GM12878 (cell line): ENCODE data around the gene ZNF385A. TPM values are rescaled to one million over a fixed set of nuclear protein-coding genes. Genes with fewer than 3 reads are reported as not detected.

Experiments used
- ATAC-seq: fragments of 200-7000 bp; cut with Tn5 transposase; 3 replicates; pipeline ENCODE4 v1.9.1; 2020; ENCODE audit warnings: mild to moderate bottlenecking, moderate library complexity
- BruUV-seq: library from RNA; stranded (reverse); fragments of 400-500 nt; replicated peaks from 2 replicates; lab custom pipeline; 2021; lab: Mats Ljungman, UMichigan
- CTCF ChIA-PET: fragments of 300-600 bp; sonication (Branson Sonifier 250); formaldehyde crosslinking; extraction: SDS; loops from one replicate; lab custom pipeline; 2021; ENCODE audit warnings: inconsistent platforms; lab: Yijun Ruan, JAX
- POLR2A ChIA-PET: fragments of 350-600 bp; formaldehyde crosslinking; extraction: SDS; loops from one replicate; lab custom pipeline; 2021; ENCODE audit warnings: inconsistent platforms; lab: Charles Lee
- RAD21 ChIA-PET: fragments of 300-600 bp; sonication (Branson Sonifier 250); formaldehyde crosslinking; loops from one replicate; lab custom pipeline; 2023; ENCODE audit warnings: antibody characterized with exemption; ENCODE audit not compliant: unreplicated experiment; lab: Charles Lee
- SMC1A ChIA-PET: fragments of 300-600 bp; sonication (Branson Sonifier 250); formaldehyde crosslinking; loops from one replicate; lab custom pipeline; 2023; ENCODE audit not compliant: unreplicated experiment, uncharacterized antibody; lab: Charles Lee
- DNase-seq: peaks from one replicate; pipeline ENCODE4 v3.0.0-alpha.2; 2011; ENCODE audit warnings: low read depth, low spot score
- FAIRE-seq: peaks from 3 replicates; lab custom pipeline; 2011; peaks lifted over from hg19 to GRCh38; lab: Jason Lieb, UNC
- H2AFZ ChIP-seq: 2 replicates; pipeline ENCODE4 v1.6.0; 2011; ENCODE audit warnings: low read depth, low read length, control low read depth; ENCODE audit not compliant: control insufficient read depth
- H3K27ac ChIP-seq: 2 replicates; pipeline ENCODE4 v1.5.1; 2011; ENCODE audit warnings: control low read depth; ENCODE audit not compliant: control insufficient read depth, insufficient read depth
- H3K27me3 ChIP-seq, 2 experiments: replicated peaks in 1 of 2; 2 replicates each; pipeline versions ENCODE4 v1.6.0 to v1.6.1; 2011; ENCODE audit warnings: low read length in 1 of 2; ENCODE audit not compliant: control insufficient read depth in 2 of 2, insufficient read depth in 2 of 2
- H3K36me3 ChIP-seq, 2 experiments: 2 replicates each; pipeline ENCODE4 v1.5.1; 2011; ENCODE audit warnings: low read length in 1 of 2; ENCODE audit not compliant: control insufficient read depth in 2 of 2, insufficient read depth in 2 of 2
- H3K4me1 ChIP-seq: 2 replicates; pipeline ENCODE4 v1.6.1; 2011; ENCODE audit warnings: mild to moderate bottlenecking, low read length, moderate library complexity, mixed read lengths; ENCODE audit not compliant: control insufficient read depth, insufficient read depth
- H3K4me2 ChIP-seq: 2 replicates; pipeline ENCODE4 v1.6.0; 2011; ENCODE audit warnings: control low read depth; ENCODE audit not compliant: control insufficient read depth, insufficient read depth
- H3K4me3 ChIP-seq: fragments of 200-600 bp; sonication (generic); 2 replicates; pipeline ENCODE4 v1.5.1; 2016
- H3K79me2 ChIP-seq: 2 replicates; pipeline ENCODE4 v1.6.0; 2011; ENCODE audit warnings: low read length; ENCODE audit not compliant: control insufficient read depth, insufficient read depth
- H3K9ac ChIP-seq: 2 replicates; pipeline ENCODE4 v1.8.0; 2011; ENCODE audit warnings: low read length, control low read depth, mixed read lengths; ENCODE audit not compliant: control insufficient read depth, insufficient read depth
- H3K9me3 ChIP-seq: replicated peaks from 3 replicates; pipeline ENCODE4 v1.5.1; 2011; ENCODE audit warnings: mild to moderate bottlenecking, low read length; ENCODE audit not compliant: control insufficient read depth, insufficient read depth
- H4K20me1 ChIP-seq: 2 replicates; pipeline ENCODE4 v1.6.0; 2011; ENCODE audit not compliant: control insufficient read depth, insufficient read depth
- ATF7 ChIP-seq: fragments of 450-650 bp; IDR thresholded peaks from 2 replicates; pipeline ENCODE4 v1.6.1; 2016; ENCODE audit warnings: low read depth, mild to moderate bottlenecking
- CHD1 ChIP-seq: IDR thresholded peaks from 2 replicates; pipeline ENCODE4 v1.6.1; 2012; ENCODE audit warnings: low read depth, low read length, improper control_type of control experiment
- CHD2 ChIP-seq: IDR thresholded peaks from 2 replicates; pipeline ENCODE4 v1.6.1; 2011; ENCODE audit warnings: low read depth, low read length, improper control_type of control experiment, borderline replicate concordance
- IKZF1 ChIP-seq: fragments of 450-650 bp; conservative IDR thresholded peaks from 2 replicates; pipeline ENCODE4 v1.6.1; 2017; ENCODE audit warnings: antibody characterized with exemption, mild to moderate bottlenecking
- NFYB ChIP-seq: IDR thresholded peaks from 2 replicates; pipeline ENCODE4 v1.6.1; 2011; ENCODE audit warnings: low read depth, mild to moderate bottlenecking, low read length, improper control_type of control experiment, moderate library complexity; ENCODE audit not compliant: insufficient read depth
- POLR2AphosphoS2 ChIP-seq: IDR thresholded peaks from 2 replicates; pipeline ENCODE4 v1.6.1; 2011; ENCODE audit warnings: low read depth, mild to moderate bottlenecking, low read length, improper control_type of control experiment, moderate library complexity
- POU2F2 ChIP-seq: IDR thresholded peaks from 3 replicates; pipeline ENCODE4 v1.6.1; 2011; ENCODE audit warnings: low read depth, mild to moderate bottlenecking, low read length, borderline replicate concordance
- SMAD1 ChIP-seq: fragments of 450-650 bp; IDR thresholded peaks from 2 replicates; pipeline ENCODE4 v1.6.1; 2018; ENCODE audit warnings: mild to moderate bottlenecking, low read depth; ENCODE audit not compliant: partially characterized antibody
- ZBED1 ChIP-seq: IDR thresholded peaks from 2 replicates; pipeline ENCODE4 v1.6.1; 2016; ENCODE audit warnings: borderline replicate concordance
- ZSCAN29 ChIP-seq: fragments of 450-650 bp; IDR thresholded peaks from 2 replicates; pipeline ENCODE4 v1.6.1; 2017; ENCODE audit warnings: mild to moderate bottlenecking, moderate library complexity
- WGBS: methylation state at CpG from one replicate; pipeline ENCODE4 v1.1.6; 2016; ENCODE audit warnings: low lambda C conversion rate; ENCODE audit not compliant: insufficient replicate concordance, insufficient coverage; ENCODE audit errors: missing lambda C conversion rate; 5-methylcytosine and 5-hydroxymethylcytosine counted together
- in situ Hi-C: fragments of 300-500 bp; cut with MboI; formaldehyde crosslinking; loops from 9 replicates; pipeline ENCODE4 v1.14.3; 2018; ENCODE audit warnings: mixed read lengths
- intact Hi-C: fragments of 100-400 bp; cut with micrococcal nuclease; formaldehyde crosslinking; loops from one replicate; pipeline ENCODE4 v1.14.2; 2022; ENCODE audit not compliant: unreplicated experiment
- polyA plus RNA-seq, 11 experiments: library from polyadenylated mRNA; depleted of rRNA in 4 of 11; unstranded in 6 of 11; stranded (reverse) in 5 of 11; fragments of >200 nt; fragmentation: Nextera tagmentation in 4 of 11; fragmentation: Illumina TruSeq in 1 of 11; extraction: Ambion mirVana in 4 of 11; extraction: Trizol in 1 of 11; gene quantifications; 1 replicate in 1 of 11; 2 replicates in 10 of 11; pipeline versions ENCODE4 v1.2.1 to v1.2.3, GENCODE V29; 2011 to 2016; ENCODE audit warnings: inconsistent platforms in 2 of 11, missing spikeins in 2 of 11, low read depth in 1 of 11
- total RNA-seq, 4 experiments: library from RNA; depleted of rRNA in 3 of 4; stranded (reverse); fragments of >200 nt in 3 of 4; fragmentation: Illumina TruSeq in 1 of 4; extraction: Trizol in 1 of 4; gene quantifications; 2 replicates each; pipeline versions ENCODE4 v1.2.1 to v1.2.3, GENCODE V29; 2013 to 2021
- TF ChIP-seq, protein P1 (sequence below): IDR thresholded peaks from 2 replicates; pipeline ENCODE4 v1.6.1; 2011; ENCODE audit warnings: borderline replicate concordance, low read depth, mild to moderate bottlenecking, moderate library complexity, mixed read lengths, low read length; ENCODE audit not compliant: insufficient read depth; ENCODE audit errors: extremely low read length
- TF ChIP-seq, protein P2 (sequence below): fragments of 450-650 bp; IDR thresholded peaks from 2 replicates; pipeline ENCODE4 v1.6.1; 2016; ENCODE audit warnings: mild to moderate bottlenecking, moderate library complexity, borderline replicate concordance
- TF ChIP-seq, protein P3 (sequence below): IDR thresholded peaks from 2 replicates; pipeline ENCODE4 v1.6.1; 2012; ENCODE audit warnings: low read depth, low read length, improper control_type of control experiment

The ZNF385A gene
- total and polyA plus RNA-seq, 10 of the 15 experiments (the other 5 are each of a cell fraction or from before 2014, with no cell fraction given) = 0.26 to 26.1 (median 4.9) TPM

DNA sequence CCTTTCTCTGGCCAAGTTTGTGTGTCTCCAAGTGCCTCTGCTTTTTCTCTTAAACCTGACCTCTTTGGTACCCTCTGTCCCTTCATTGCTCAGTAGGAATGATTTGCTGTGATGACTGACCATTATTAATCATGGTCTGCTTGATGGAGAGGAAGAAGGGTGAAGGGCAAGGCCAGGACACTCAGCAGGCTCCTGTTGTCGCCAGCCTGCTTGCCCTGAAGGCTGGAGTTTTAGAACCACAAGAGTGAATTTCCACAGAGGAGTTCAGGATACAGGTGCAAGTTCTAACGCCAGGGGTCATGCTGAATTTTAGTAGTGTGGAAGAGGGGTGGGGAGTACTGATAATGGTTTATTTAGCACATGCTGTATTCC is 37.3 kb upstream of the ZNF385A start:
- Histone ChIP-seq H2AFZ (no peak overlapping the region), H3K4me2 (no peak overlapping the region), H3K9ac (no peak overlapping the region), H4K20me1 (no peaks in the 10 kb centered on the region), H3K27ac (no peak overlapping the region), H3K36me3 (no peaks in the 10 kb centered on the region), H3K9me3 (no peaks in the 10 kb centered on the region), H3K4me1 (no peaks in the 10 kb centered on the region), H3K27me3 (peaks cover 10 to 25% of the 10 kb centered on the region in 2 experiments), H3K79me2 (no peaks in the 10 kb centered on the region), H3K4me3 (no peak overlapping the region)
- no peak for DNase-seq
- POLR2A ChIA-PET = no interaction called here
- RAD21 ChIA-PET = interaction anchor here (2.8 kb wide), 1 partner anchor 16 kb away, joined by 22 read pairs; no protein-coding TSS in a partner anchor
- SMC1A ChIA-PET = interaction anchor here (2.5 to 7.5 kb wide), 2 partner anchors 17 to 23 kb away, joined by 12 to 69 read pairs; no protein-coding TSS in a partner anchor
- CTCF ChIA-PET = interaction anchor here (1.2 to 13.8 kb wide), 3 partner anchors 12 to 21 kb away, joined by 3 to 251 read pairs (median 150); no protein-coding TSS in a partner anchor
- no TSS peak for BruUV-seq
- TF ChIP-seq NFYB (no peak), SMAD1 (no peak), POLR2AphosphoS2 (no peak), ZSCAN29 (no peak), CHD2 (no peak), ZBED1 (no peak), CHD1 (no peak), POU2F2 (no peak), IKZF1 (no peak), ATF7 (no peak)
- TF ChIP-seq, protein P1, sequence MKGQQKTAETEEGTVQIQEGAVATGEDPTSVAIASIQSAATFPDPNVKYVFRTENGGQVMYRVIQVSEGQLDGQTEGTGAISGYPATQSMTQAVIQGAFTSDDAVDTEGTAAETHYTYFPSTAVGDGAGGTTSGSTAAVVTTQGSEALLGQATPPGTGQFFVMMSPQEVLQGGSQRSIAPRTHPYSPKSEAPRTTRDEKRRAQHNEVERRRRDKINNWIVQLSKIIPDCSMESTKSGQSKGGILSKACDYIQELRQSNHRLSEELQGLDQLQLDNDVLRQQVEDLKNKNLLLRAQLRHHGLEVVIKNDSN = no peak
- TF ChIP-seq, protein P2, sequence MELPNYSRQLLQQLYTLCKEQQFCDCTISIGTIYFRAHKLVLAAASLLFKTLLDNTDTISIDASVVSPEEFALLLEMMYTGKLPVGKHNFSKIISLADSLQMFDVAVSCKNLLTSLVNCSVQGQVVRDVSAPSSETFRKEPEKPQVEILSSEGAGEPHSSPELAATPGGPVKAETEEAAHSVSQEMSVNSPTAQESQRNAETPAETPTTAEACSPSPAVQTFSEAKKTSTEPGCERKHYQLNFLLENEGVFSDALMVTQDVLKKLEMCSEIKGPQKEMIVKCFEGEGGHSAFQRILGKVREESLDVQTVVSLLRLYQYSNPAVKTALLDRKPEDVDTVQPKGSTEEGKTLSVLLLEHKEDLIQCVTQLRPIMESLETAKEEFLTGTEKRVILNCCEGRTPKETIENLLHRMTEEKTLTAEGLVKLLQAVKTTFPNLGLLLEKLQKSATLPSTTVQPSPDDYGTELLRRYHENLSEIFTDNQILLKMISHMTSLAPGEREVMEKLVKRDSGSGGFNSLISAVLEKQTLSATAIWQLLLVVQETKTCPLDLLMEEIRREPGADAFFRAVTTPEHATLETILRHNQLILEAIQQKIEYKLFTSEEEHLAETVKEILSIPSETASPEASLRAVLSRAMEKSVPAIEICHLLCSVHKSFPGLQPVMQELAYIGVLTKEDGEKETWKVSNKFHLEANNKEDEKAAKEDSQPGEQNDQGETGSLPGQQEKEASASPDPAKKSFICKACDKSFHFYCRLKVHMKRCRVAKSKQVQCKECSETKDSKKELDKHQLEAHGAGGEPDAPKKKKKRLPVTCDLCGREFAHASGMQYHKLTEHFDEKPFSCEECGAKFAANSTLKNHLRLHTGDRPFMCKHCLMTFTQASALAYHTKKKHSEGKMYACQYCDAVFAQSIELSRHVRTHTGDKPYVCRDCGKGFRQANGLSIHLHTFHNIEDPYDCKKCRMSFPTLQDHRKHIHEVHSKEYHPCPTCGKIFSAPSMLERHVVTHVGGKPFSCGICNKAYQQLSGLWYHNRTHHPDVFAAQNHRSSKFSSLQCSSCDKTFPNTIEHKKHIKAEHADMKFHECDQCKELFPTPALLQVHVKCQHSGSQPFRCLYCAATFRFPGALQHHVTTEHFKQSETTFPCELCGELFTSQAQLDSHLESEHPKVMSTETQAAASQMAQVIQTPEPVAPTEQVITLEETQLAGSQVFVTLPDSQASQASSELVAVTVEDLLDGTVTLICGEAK = no peak
- TF ChIP-seq, protein P3, sequence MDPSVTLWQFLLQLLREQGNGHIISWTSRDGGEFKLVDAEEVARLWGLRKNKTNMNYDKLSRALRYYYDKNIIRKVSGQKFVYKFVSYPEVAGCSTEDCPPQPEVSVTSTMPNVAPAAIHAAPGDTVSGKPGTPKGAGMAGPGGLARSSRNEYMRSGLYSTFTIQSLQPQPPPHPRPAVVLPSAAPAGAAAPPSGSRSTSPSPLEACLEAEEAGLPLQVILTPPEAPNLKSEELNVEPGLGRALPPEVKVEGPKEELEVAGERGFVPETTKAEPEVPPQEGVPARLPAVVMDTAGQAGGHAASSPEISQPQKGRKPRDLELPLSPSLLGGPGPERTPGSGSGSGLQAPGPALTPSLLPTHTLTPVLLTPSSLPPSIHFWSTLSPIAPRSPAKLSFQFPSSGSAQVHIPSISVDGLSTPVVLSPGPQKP = no peak
- WGBS = 11% methylated on average over 2 of the region's 2 CpGs
- in situ Hi-C loops = no loop called here
- intact Hi-C loops = no loop called here
- no peak for ATAC-seq
- no peak for FAIRE-seq
